Measurements from ENCODE around the gene PKDCC.

PKDCC gene

DNA sequence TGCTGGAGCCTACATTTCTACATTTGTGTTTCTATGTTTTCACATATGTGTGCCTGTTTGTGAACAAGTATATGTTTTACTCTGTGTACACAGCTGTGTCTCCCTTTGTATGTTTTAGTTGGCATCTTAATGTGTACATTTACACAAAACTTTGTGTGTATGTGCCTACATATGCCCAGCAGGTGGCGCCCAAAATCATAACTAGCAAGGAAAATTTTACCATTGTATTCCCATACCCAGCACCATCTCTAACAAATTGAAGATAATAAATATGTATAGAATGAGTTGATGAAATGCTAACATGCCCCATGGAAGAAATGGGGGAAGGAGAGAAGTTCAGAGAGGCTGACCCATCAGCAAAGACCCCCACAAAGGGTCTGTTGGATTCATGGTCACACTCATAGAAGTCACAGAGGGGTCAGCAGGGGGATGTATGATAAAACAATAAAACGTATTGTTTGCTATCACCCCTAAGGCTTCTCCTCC lies 48.1 kb downstream of the PKDCC start:
- H3K27ac ChIP-seq (ENCODE audit: low read depth, low read length), result no peak overlapping the region
- H3K9ac ChIP-seq (ENCODE audit: low read length in 5 of 5), result no peak overlapping the region
- peaks cover 0 to 6% (median 0%) of the 10 kb centered on the region in 5 donors for H3K9me3 ChIP-seq (ENCODE audit: control insufficient read depth in 5 of 5, low read length in 5 of 5)
- H3K36me3 ChIP-seq (ENCODE audit: control insufficient read depth in 5 of 5, insufficient read depth in 5 of 5, low read length in 5 of 5), result no peaks in the 10 kb centered on the region
- H3K4me1 ChIP-seq (ENCODE audit: control insufficient read depth in 5 of 5, insufficient read depth in 5 of 5, low read length in 5 of 5), result peaks cover 14 to 57% (median 33%) of the 10 kb centered on the region in 5 donors
- H3K4me3 ChIP-seq (ENCODE audit: low read depth in 1 of 5, low read length in 5 of 5), result no peak overlapping the region
- H3K27me3 ChIP-seq (ENCODE audit: control insufficient read depth in 5 of 5, insufficient read depth in 4 of 5, low read length in 5 of 5), result no peaks in the 10 kb centered on the region

DNA sequence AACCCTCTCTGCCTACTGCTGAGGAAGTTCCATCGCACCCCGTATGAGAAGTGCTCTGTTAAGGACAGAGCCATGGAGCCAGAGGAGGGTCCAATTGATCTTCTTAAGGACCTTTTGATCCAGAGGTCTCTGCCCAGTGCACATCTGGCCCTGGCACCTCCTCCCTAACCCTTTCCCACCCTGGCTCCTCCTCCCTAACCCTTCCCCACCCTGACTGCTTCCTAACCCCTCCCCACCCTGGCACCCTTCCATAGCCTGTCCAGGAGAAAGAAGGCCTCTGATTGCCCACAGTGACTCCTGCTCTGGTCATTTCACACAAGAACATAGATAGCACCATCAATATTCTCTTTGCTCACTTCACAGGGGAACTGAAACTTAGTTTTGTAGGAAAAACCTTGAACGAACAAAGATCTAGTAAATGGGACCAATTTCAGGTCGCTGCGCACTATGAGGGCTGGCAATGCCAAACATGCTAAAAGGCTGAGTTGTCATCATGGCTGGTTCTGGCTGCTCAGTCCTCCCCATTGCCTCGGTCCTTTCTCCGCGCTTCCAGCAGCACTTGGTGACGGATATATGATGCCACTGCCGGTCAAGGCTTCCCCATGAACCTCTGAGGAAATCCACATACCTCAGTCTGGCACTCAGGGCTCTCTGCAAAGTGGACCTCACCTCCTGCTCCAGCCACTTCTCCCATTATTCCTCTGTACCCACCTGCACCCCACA lies 49.2 kb downstream of the PKDCC start:
- no peak overlapping the region for H3K9ac ChIP-seq (ENCODE audit: low read length in 5 of 5)
- peaks cover 0 to under 1% (median 0%) of the 10 kb centered on the region in 5 donors for H3K27me3 ChIP-seq (ENCODE audit: control insufficient read depth in 5 of 5, insufficient read depth in 4 of 5, low read length in 5 of 5)
- peaks cover 0 to 6% (median 0%) of the 10 kb centered on the region in 5 donors for H3K9me3 ChIP-seq (ENCODE audit: control insufficient read depth in 5 of 5, low read length in 5 of 5)
- no peak overlapping the region for H3K4me3 ChIP-seq (ENCODE audit: low read depth in 1 of 5, low read length in 5 of 5)
- H3K4me1 ChIP-seq (ENCODE audit: control insufficient read depth in 5 of 5, insufficient read depth in 5 of 5, low read length in 5 of 5), result peaks cover 14 to 59% (median 39%) of the 10 kb centered on the region in 5 donors
- H3K36me3 ChIP-seq (ENCODE audit: control insufficient read depth in 5 of 5, insufficient read depth in 5 of 5, low read length in 5 of 5), result no peaks in the 10 kb centered on the region
- peak overlapping the region; percentile 95 for H3K27ac ChIP-seq (ENCODE audit: low read depth, low read length)

DNA sequence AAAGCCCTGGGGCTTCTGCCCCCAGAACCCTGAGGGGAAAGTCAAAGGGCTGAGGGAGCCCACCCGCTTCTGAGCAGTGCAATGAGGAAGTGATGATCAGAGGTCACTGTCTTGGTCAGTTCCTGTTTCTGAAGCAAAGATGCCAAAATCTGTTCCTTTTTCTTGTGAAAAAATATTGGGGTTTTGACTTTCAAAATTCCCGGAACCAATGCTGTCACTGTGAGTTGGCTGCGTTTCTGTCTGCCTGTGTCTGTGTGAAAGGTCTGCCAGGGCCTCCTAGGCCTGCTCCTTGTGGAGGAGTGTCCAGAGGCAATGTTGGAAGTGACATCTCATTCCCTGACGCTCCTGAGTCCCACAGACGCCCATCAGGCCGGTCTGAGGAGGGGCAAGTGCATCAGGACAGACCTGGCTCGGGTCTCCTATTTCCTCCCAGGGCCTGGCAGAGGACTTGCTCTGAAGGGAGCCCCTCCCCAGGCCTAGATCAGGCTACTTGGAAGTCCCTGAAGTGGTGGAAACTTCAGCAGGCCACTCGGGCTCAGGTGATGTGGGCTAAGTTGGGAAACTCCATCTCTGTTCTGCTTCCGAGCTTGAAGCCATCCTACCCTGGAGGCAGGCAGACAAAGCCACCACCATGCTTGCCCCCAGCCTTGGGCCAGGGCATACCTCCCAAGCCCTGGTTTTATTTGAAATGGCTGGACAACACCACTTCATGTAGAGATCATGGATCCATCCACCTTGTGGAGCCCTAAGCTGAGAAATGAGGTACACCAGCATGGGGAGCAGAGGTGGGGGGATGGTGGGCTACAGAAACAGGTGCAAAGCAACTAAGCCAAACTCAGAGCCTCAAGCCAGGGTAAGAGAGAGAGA lies 51.0 kb downstream of the PKDCC start:
- Histone ChIP-seq H3K4me3 (ENCODE audit: low read depth in 1 of 5, low read length in 5 of 5) (peak overlapping the region in 1 of 5 donors; percentile 24), H3K4me1 (ENCODE audit: control insufficient read depth in 5 of 5, insufficient read depth in 5 of 5, low read length in 5 of 5) (peaks cover 14 to 56% (median 40%) of the 10 kb centered on the region in 5 donors), H3K9ac (ENCODE audit: low read length in 5 of 5) (peak overlapping the region; percentile 37 to 84 (median 64)), H3K27me3 (ENCODE audit: control insufficient read depth in 5 of 5, insufficient read depth in 4 of 5, low read length in 5 of 5) (peaks cover 0 to 3% (median 0%) of the 10 kb centered on the region in 5 donors), H3K36me3 (ENCODE audit: control insufficient read depth in 5 of 5, insufficient read depth in 5 of 5, low read length in 5 of 5) (no peaks in the 10 kb centered on the region), H3K27ac (ENCODE audit: low read depth, low read length) (peak overlapping the region; percentile 95), H3K9me3 (ENCODE audit: control insufficient read depth in 5 of 5, low read length in 5 of 5) (peaks cover 0 to 6% (median 0%) of the 10 kb centered on the region in 5 donors)

- Histone ChIP-seq H3K4me1 (ENCODE audit: control insufficient read depth in 5 of 5, insufficient read depth in 5 of 5, low read length in 5 of 5) (peaks cover 14 to 58% (median 40%) of the 10 kb centered on the region in 5 donors), H3K27me3 (ENCODE audit: control insufficient read depth in 5 of 5, insufficient read depth in 4 of 5, low read length in 5 of 5) (peaks cover 0 to 3% (median 0%) of the 10 kb centered on the region in 5 donors), H3K9me3 (ENCODE audit: control insufficient read depth in 5 of 5, low read length in 5 of 5) (peaks cover 0 to 6% (median 0%) of the 10 kb centered on the region in 5 donors), H3K36me3 (ENCODE audit: control insufficient read depth in 5 of 5, insufficient read depth in 5 of 5, low read length in 5 of 5) (no peaks in the 10 kb centered on the region), H3K4me3 (ENCODE audit: low read depth in 1 of 5, low read length in 5 of 5) (no peak overlapping the region), H3K27ac (ENCODE audit: low read depth, low read length) (peak overlapping the region; percentile 95), H3K9ac (ENCODE audit: low read length in 5 of 5) (peak overlapping the region; percentile 37 to 84 (median 64))
Observed at GRCh38 chr2:42099438-42100173, 51.8 kb downstream of the PKDCC start.

DNA sequence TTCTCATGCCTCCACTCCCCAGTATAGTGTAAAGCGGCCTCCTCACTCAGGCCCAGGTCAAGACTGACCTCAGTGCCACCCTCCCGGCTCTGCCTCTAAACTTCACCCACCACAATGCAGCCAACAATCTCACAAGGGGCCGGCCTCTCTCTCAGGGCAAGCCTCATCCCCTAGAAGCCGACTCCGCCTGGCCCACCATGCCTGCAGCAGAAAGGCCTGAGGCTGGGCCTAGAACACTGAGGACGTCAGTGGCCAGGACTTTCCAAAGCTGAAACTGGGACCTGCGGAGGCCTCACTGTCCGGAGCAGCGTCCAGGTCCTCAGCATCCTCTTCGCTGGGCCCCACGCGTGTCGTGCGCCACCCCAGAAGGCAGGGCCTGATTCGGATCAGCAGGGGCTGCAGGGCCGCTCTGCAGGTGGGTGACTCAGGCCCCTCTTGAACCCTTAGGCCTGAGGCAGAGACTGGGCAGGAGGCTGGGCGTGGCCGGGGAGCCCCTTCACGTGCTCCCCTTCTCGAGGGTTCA lies 52.9 kb downstream of the PKDCC start:
- Histone ChIP-seq H3K4me1 (ENCODE audit: control insufficient read depth in 5 of 5, insufficient read depth in 5 of 5, low read length in 5 of 5) (peaks cover 14 to 60% (median 42%) of the 10 kb centered on the region in 5 donors), H3K27me3 (ENCODE audit: control insufficient read depth in 5 of 5, insufficient read depth in 4 of 5, low read length in 5 of 5) (peaks cover 0 to 3% (median 0%) of the 10 kb centered on the region in 5 donors), H3K9me3 (ENCODE audit: control insufficient read depth in 5 of 5, low read length in 5 of 5) (peaks cover 0 to 6% (median 0%) of the 10 kb centered on the region in 5 donors), H3K27ac (ENCODE audit: low read depth, low read length) (peak overlapping the region; percentile 95), H3K9ac (ENCODE audit: low read length in 5 of 5) (peak overlapping the region in 2 of 5 donors; percentile 49 to 60), H3K36me3 (ENCODE audit: control insufficient read depth in 5 of 5, insufficient read depth in 5 of 5, low read length in 5 of 5) (no peaks in the 10 kb centered on the region), H3K4me3 (ENCODE audit: low read depth in 1 of 5, low read length in 5 of 5) (peak overlapping the region in 2 of 5 donors; percentile 16 to 20)

DNA sequence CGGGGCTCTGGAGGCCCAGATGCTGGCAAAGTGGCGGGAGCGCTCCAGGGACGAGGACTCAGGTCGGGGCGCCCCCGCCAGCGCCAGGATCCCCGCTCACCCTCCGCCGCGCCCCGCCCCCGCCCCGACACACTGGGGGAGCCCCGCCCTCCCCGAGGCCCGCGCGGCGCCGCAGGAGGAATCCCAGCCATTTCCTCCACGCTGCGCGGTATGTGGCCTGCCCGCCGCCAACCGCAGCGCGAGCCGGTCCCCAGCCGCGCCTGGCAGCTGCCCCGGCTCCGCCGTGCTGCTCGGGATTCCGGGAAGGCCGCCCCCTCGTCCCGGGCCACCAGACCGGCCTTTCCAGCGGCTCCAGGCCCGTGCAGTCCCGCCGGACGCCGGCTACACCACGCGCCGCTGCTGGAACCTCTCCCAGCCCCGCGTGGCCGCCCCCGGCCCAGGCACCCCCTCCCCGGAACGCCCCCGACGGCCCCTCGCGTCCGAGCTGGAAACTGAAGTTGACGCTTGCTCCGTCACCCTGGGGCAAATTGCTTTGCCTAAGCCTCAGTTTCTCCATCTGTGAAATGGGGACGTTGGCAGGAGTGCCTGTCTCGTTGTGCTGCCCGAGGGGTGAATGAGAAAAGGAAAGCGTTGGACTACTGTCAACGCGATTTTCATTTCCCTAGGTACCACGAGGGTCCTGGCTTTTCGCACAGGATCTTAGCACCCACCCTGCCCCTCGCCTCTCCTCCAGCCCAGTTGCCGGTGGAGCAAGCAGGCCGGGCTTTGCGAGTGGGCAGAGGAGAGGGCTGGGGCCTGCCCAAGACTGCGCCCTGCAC lies 53.6 kb downstream of the PKDCC start:
- Histone ChIP-seq H3K36me3 (ENCODE audit: control insufficient read depth in 5 of 5, insufficient read depth in 5 of 5, low read length in 5 of 5) (no peaks in the 10 kb centered on the region), H3K4me3 (ENCODE audit: low read depth in 1 of 5, low read length in 5 of 5) (peak overlapping the region; percentile 45 to 60 (median 56)), H3K27ac (ENCODE audit: low read depth, low read length) (peak overlapping the region; percentile 95), H3K9ac (ENCODE audit: low read length in 5 of 5) (peak overlapping the region; percentile 56 to 91 (median 75)), H3K4me1 (ENCODE audit: control insufficient read depth in 5 of 5, insufficient read depth in 5 of 5, low read length in 5 of 5) (peaks cover 14 to 60% (median 42%) of the 10 kb centered on the region in 5 donors), H3K27me3 (ENCODE audit: control insufficient read depth in 5 of 5, insufficient read depth in 4 of 5, low read length in 5 of 5) (peaks cover 0 to 3% (median 0%) of the 10 kb centered on the region in 5 donors), H3K9me3 (ENCODE audit: control insufficient read depth in 5 of 5, low read length in 5 of 5) (peaks cover 0 to 6% (median 0%) of the 10 kb centered on the region in 5 donors)

DNA sequence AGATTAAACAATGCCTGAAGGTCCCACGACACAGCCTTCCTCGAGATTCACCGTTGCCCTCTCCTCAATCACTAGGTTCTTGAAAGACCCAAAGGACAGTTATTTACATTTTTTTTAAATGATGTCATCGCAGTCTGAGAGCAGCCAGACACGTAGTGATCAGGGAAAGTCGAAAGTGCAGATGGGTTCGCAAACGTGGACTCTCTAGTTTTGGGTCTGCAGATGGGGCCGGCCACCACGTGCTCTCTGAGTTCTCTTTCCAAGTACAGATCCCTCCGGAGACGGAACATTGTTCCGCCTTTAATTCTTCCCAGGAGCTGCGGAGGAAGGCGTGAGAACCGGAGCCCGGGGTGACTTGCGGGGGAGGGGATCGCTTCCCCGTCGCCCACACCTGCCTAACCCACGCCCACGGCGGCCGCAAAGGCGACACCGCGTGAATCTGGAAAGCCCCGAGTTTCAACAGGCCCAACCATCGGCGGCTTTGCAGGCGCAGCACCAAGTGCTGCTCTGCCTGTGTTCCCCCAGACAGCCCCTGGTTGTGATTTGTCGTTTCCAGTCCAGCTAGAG lies 54.3 kb downstream of the PKDCC start:
- H3K4me3 ChIP-seq (ENCODE audit: low read depth in 1 of 5, low read length in 5 of 5), result peak overlapping the region; percentile 45 to 60 (median 56)
- peak overlapping the region; percentile 56 to 91 (median 75) for H3K9ac ChIP-seq (ENCODE audit: low read length in 5 of 5)
- peaks cover 0 to 3% (median 0%) of the 10 kb centered on the region in 5 donors for H3K27me3 ChIP-seq (ENCODE audit: control insufficient read depth in 5 of 5, insufficient read depth in 4 of 5, low read length in 5 of 5)
- H3K27ac ChIP-seq (ENCODE audit: low read depth, low read length), result peak overlapping the region; percentile 95
- peaks cover 14 to 55% (median 37%) of the 10 kb centered on the region in 5 donors for H3K4me1 ChIP-seq (ENCODE audit: control insufficient read depth in 5 of 5, insufficient read depth in 5 of 5, low read length in 5 of 5)
- H3K36me3 ChIP-seq (ENCODE audit: control insufficient read depth in 5 of 5, insufficient read depth in 5 of 5, low read length in 5 of 5), result no peaks in the 10 kb centered on the region
- H3K9me3 ChIP-seq (ENCODE audit: control insufficient read depth in 5 of 5, low read length in 5 of 5), result peaks cover 0 to 6% (median 0%) of the 10 kb centered on the region in 5 donors

GRCh38 chr2:42102591-42103450 lies 55.0 kb downstream of the PKDCC start:
- Histone ChIP-seq H3K36me3 (ENCODE audit: control insufficient read depth in 5 of 5, insufficient read depth in 5 of 5, low read length in 5 of 5) (no peaks in the 10 kb centered on the region), H3K27ac (ENCODE audit: low read depth, low read length) (peak overlapping the region; percentile 95), H3K27me3 (ENCODE audit: control insufficient read depth in 5 of 5, insufficient read depth in 4 of 5, low read length in 5 of 5) (peaks cover 0 to 3% (median 0%) of the 10 kb centered on the region in 5 donors), H3K9me3 (ENCODE audit: control insufficient read depth in 5 of 5, low read length in 5 of 5) (peaks cover 0 to 6% (median 0%) of the 10 kb centered on the region in 5 donors), H3K9ac (ENCODE audit: low read length in 5 of 5) (peak overlapping the region in 1 of 5 donors; percentile 44), H3K4me3 (ENCODE audit: low read depth in 1 of 5, low read length in 5 of 5) (peak overlapping the region in 2 of 5 donors; percentile 45 to 46), H3K4me1 (ENCODE audit: control insufficient read depth in 5 of 5, insufficient read depth in 5 of 5, low read length in 5 of 5) (peaks cover 14 to 48% (median 34%) of the 10 kb centered on the region in 5 donors)
